Neuron (in vitro differentiated cells): Measurements from ENCODE around the gene VSX1.

Source experiments
- H2AFZ ChIP-seq: one replicate; pipeline ENCODE4 v1.6.1; 2013; ENCODE audit warnings: low read depth, mild to moderate bottlenecking, inconsistent platforms, low read length, moderate library complexity
- H3K27me3 ChIP-seq: one replicate; pipeline ENCODE4 v1.6.1; 2013; ENCODE audit warnings: low read length; ENCODE audit not compliant: insufficient read depth
- H3K36me3 ChIP-seq: one replicate; pipeline ENCODE4 v1.6.1; 2013; ENCODE audit warnings: low read length; ENCODE audit not compliant: insufficient read depth
- H3K4me1 ChIP-seq: one replicate; pipeline ENCODE4 v1.6.1; 2013; ENCODE audit warnings: low read length; ENCODE audit not compliant: insufficient read depth
- H3K4me3 ChIP-seq: 2 replicates; pipeline ENCODE4 v1.5.1; 2013; ENCODE audit warnings: mild to moderate bottlenecking, low read length, moderate library complexity
- H3K9me3 ChIP-seq: one replicate; pipeline ENCODE4 v1.6.1; 2013; ENCODE audit warnings: low read length

The VSX1 gene

DNA sequence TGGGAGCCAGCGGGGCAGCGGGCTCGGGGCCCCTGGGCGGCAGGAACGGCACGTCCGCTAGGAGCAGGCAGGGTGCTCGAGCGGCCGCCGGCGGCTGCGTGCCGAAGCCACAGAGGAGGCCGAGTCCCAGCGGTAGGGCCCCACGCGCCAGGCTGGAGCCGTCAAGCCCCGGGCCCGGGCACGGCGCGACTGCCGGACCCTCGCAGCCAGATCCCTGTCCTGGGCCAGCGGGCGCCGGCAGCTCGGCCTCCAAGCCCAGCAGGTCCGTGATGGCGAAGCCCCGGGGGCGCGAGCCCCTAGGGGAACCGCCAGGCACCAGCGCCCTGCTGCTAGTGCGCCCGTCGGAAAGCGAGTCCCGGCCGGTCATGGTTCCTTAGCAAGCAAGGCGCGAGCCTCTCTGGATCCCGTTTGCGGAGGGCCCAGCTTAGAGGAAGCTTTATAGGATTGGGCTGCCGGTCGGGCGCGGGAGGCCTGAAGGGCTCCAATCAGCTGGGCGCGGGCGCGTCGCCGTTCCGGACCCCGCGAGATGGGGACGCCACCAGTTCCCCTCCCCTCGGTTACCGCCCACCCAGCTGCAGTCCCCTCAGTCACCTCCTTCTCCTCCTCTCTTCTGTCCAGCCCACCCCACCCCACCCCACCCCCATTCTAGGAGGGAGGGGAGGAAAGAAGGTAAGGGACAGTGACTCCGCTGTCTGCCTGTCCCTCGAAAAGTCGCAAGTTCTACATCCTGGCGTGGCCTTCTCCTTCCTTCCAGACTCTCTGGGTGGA lies at the start of gene VSX1:
TSS of gene VSX1 (minus strand) at position 412 of the 768 bp plus-strand sequence. CDS start at position 367, 45 bp downstream.
- H3K4me3 ChIP-seq: peak within 1 kb of the TSS; percentile 45

DNA sequence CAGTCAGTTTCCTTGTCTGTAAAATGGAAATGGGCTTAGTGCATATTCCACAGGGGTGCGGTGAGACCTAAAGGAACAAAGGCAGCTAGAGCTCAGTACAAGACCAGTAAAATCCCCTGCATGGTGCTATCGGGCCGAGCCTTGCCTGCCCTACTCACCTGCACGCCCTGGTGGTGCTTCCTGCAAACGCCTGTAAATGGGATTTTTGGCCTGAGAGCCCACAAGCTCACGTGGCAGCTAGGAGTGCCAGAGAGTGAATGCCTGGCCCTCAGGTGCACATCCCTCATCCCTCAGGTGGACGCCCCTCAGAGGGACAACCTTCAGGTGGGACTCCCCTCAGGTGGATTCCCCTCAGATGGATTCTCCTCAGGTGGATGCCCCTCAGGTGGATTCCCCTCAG lies 48.0 kb upstream of the VSX1 start:
- no peaks in the 10 kb centered on the region for H3K36me3 ChIP-seq

More for the DNA sequence above, at the start of gene VSX1:
- Histone ChIP-seq H3K27me3 (peaks cover 76% of the 10 kb centered on the region), H3K9me3 (peaks cover 3% of the 10 kb centered on the region), H3K36me3 (no peaks in the 10 kb centered on the region), H2AFZ (no peak within 1 kb of the TSS), H3K4me1 (peaks cover 11% of the 10 kb centered on the region)

DNA sequence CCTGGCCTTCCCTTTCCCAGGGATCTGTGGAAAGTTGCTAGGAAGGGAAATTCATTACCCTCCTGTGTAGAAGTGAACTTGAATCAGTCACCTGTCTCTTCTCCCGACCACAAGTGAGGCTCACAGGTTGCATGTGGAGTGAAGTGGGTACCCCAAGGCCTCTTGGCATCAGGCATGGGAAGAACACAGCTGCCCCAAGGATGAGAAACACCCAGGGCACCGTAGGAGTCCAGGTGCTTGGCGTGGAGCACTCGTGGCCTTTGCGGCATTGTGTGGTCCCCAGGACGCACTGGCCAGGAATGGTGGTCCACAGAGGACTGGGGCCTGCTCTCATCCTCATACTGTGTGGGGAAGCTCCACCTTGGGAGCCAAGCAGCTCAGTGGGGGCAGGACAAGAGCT lies 47.5 kb upstream of the VSX1 start:
- Histone ChIP-seq H3K36me3 (no peaks in the 10 kb centered on the region), H3K27me3 (peaks cover 5% of the 10 kb centered on the region), H3K9me3 (no peaks in the 10 kb centered on the region), H3K4me1 (no peaks in the 10 kb centered on the region), H3K4me3 (no peak overlapping the region), H2AFZ (no peak overlapping the region)

More for the DNA sequence above, 48.0 kb upstream of the VSX1 start:
- no peaks in the 10 kb centered on the region for H3K4me1 ChIP-seq
- H3K27me3 ChIP-seq: peaks cover 5% of the 10 kb centered on the region
- H3K4me3 ChIP-seq: no peak overlapping the region
- no peak overlapping the region for H2AFZ ChIP-seq
- H3K9me3 ChIP-seq: no peaks in the 10 kb centered on the region

DNA sequence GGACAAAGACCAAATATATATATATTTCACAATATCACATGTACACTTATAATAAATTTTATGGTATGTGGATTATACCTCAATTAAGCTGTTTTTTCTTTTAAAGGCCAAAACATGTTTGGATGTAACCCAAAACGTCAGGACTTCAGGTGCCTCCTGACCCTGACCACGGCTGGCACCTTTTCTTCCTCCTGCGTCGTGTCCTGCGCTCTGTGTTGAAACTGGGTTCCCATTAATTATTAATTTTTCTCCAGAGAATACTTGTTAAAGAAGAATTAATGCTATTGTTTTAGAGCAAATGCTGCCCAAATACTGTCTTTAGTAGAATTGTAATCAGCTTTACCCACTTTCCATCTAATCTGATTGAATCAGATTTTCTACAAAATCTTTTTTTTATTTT lies 46.7 kb upstream of the VSX1 start:
- H2AFZ ChIP-seq: no peak overlapping the region
- no peaks in the 10 kb centered on the region for H3K9me3 ChIP-seq
- no peaks in the 10 kb centered on the region for H3K36me3 ChIP-seq

DNA sequence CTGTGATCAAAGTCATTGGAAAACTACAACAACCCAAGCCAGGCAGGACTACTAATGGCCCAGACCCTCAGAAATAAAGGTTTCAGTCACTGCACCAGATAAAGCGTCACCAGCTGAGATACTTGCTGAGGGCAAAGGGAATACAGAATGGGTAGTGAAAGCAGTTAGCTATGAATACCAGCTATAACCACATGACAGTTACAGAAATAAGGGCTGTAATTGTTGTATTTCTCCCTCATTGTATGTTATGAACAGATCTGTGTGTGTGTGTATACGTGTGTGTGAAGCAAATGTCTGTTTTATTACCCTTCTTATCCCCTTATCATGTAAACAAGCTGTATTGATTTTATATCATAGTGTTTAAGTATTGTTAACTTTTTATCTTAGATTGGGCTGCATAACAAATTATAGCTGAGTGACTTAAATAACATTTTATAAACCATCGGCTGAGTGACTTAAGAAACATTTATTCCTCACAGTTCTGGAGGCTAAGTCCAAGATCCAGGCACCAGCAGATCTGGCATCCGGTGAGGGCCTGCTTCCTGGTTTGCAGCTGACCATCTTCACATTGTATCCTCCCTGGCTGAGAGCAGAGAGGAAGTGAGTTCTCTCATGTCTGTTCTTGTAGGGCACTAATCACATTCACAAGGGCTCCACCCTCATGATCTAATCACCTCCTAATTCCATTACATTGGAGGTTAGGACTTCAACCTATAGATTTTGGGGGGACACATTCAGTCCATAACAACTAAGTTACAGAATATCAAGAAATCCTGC lies 46.0 kb upstream of the VSX1 start:
- peaks cover 5% of the 10 kb centered on the region for H3K27me3 ChIP-seq
- no peaks in the 10 kb centered on the region for H3K4me1 ChIP-seq
- H3K4me3 ChIP-seq: no peak overlapping the region
- no peak overlapping the region for H2AFZ ChIP-seq
- H3K9me3 ChIP-seq: no peaks in the 10 kb centered on the region
- H3K36me3 ChIP-seq: no peaks in the 10 kb centered on the region

More for the DNA sequence above, 46.7 kb upstream of the VSX1 start:
- peaks cover 5% of the 10 kb centered on the region for H3K27me3 ChIP-seq
- no peaks in the 10 kb centered on the region for H3K4me1 ChIP-seq
- H3K4me3 ChIP-seq: no peak overlapping the region

DNA sequence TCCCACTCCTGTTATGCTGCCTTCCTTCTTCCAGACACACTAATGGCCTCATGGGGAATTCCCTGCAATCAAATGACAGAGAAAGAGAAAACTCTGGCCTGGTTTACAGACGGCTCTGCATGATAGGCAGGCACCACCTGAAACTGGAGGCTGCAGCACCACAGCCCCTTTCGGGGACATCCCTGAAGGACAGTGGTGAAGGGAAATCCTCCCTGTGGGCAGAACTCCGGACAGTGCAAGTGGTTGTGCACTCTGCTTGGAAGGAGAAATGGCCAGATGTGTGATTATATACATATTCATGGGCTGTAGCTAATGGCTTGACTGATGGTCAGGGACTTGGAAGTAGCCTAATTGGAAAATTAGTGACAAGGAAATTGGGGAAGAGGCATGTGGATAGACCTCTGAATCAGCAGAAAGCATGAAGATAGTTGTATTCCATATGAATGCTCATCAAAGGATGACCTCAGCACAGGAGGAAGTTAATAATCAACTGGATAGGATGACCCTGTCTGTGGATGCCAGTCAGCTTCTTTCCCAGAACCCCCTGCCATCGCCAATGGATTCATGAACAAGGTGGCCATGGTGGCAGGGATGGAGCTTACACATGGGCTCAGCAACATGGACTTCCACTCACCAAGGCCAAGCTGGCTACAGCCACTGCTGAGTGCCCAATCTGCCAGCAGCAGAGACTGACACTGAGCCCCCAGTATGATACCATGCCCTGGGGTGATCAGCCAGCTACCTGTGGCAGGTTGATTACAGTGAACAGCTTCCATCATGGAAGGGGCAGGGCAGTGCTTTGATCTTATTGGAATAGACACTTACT lies 44.5 kb upstream of the VSX1 start:
- H3K27me3 ChIP-seq: peaks cover 5% of the 10 kb centered on the region
- no peaks in the 10 kb centered on the region for H3K9me3 ChIP-seq
- H3K4me3 ChIP-seq: no peak overlapping the region
- H2AFZ ChIP-seq: no peak overlapping the region
- H3K4me1 ChIP-seq: no peaks in the 10 kb centered on the region
- no peaks in the 10 kb centered on the region for H3K36me3 ChIP-seq

DNA sequence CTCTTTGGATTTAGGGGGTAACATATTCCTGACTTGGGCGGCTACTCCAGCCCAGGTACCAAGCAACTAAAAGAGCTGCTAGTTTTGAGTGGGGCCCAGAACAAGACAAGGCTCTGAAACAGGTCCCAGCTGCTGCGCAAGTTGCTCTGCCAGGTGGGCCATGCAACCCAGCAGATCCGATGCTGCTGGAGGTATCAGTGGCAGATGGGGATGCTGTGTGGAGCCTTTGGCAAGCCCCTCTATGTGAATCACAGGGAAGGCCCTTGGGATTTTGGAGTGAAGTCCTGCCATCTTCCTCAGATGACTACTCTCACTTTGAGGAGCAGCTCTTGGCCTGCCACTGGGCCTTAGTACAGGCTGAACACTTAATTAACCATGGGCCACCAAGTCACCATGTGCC lies 43.7 kb upstream of the VSX1 start:
- H2AFZ ChIP-seq: no peak overlapping the region
- H3K4me3 ChIP-seq: no peak overlapping the region
- no peaks in the 10 kb centered on the region for H3K9me3 ChIP-seq
- H3K4me1 ChIP-seq: no peaks in the 10 kb centered on the region
- H3K36me3 ChIP-seq: no peaks in the 10 kb centered on the region
- peaks cover 5% of the 10 kb centered on the region for H3K27me3 ChIP-seq

DNA sequence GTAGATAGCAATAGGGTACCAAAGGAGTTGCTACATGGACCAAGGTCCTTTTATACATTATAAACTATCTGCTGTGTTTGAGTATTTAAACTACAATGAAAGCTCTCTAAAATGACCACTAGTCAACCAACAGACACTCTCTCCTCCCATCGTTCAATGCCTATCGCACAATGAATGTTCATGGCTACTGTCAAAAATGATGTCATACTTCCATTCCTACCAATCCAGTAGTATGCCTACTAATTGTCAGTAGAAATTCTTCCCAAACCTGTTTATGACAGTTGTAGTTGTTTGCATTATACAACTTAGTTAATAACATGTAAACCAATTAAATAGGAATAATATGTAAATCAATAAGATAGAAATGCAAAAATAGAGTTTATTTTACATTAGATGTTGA lies 39.0 kb upstream of the VSX1 start:
- Histone ChIP-seq H3K4me1 (peaks cover 23% of the 10 kb centered on the region), H3K4me3 (no peak overlapping the region), H3K36me3 (no peaks in the 10 kb centered on the region), H3K27me3 (no peaks in the 10 kb centered on the region), H3K9me3 (no peaks in the 10 kb centered on the region), H2AFZ (no peak overlapping the region)

DNA sequence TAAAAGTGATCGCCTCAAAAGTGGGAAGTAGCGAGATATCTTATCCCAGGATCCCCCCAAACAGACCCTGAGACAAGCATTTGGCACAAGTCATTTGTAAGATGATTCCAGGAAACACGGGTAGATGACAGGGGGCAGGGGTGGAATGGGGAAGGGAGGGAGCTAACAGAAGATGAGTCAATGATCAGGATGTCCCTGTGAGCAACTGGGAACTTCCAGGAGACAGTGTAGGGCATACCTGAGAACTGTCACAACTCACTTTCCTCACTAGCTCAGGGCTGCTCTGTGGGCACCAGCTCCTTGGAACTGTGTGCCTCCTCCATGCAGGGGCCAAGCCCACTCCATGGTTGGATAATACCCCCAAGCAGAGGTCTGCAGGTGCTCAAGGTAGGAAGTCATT lies 38.5 kb upstream of the VSX1 start:
- Histone ChIP-seq H2AFZ (no peak overlapping the region), H3K36me3 (no peaks in the 10 kb centered on the region), H3K4me1 (peaks cover 26% of the 10 kb centered on the region)

DNA sequence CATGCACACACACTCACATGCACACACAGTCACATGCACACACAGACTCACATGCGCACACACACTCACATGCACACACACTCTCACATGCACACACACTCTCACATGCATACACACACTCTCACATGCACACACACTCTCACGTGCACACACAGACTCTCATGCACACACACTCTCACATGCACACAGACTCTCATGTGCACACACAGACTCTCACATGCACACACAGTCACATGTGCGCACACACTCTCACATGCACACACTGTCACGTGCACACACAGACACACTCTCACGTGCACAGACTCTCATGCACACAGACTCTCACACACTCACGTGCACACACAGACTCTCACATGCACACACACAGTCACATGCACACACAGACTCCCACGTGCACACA lies 36.6 kb upstream of the VSX1 start:
- H3K9me3 ChIP-seq: no peaks in the 10 kb centered on the region
- no peaks in the 10 kb centered on the region for H3K27me3 ChIP-seq
- no peak overlapping the region for H2AFZ ChIP-seq
- peaks cover 26% of the 10 kb centered on the region for H3K4me1 ChIP-seq
- H3K36me3 ChIP-seq: no peaks in the 10 kb centered on the region
- no peak overlapping the region for H3K4me3 ChIP-seq

More for the DNA sequence above, 38.5 kb upstream of the VSX1 start:
- no peaks in the 10 kb centered on the region for H3K9me3 ChIP-seq
- no peak overlapping the region for H3K4me3 ChIP-seq
- H3K27me3 ChIP-seq: no peaks in the 10 kb centered on the region

DNA sequence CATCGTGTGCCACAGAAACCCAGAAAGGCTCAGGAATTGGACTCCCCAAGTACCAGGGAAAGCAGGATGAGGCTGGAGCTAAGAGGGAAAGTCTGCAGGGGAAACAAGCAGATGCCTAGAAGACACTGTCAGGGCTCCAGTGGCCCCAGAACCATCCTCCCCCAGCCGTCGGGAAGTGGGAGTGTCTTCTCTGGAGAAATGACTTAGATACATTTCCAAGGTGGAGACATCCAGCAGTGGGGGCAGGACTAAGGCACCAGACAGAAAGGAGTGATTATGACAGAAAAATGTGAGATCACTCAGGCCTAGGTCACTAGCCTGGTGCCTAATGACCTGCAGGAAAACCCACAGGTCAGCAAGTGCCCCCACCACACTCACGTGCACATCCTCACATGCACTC lies 36.0 kb upstream of the VSX1 start:
- Histone ChIP-seq H3K4me1 (peaks cover 26% of the 10 kb centered on the region), H2AFZ (no peak overlapping the region), H3K4me3 (no peak overlapping the region), H3K9me3 (no peaks in the 10 kb centered on the region), H3K36me3 (no peaks in the 10 kb centered on the region), H3K27me3 (no peaks in the 10 kb centered on the region)

DNA sequence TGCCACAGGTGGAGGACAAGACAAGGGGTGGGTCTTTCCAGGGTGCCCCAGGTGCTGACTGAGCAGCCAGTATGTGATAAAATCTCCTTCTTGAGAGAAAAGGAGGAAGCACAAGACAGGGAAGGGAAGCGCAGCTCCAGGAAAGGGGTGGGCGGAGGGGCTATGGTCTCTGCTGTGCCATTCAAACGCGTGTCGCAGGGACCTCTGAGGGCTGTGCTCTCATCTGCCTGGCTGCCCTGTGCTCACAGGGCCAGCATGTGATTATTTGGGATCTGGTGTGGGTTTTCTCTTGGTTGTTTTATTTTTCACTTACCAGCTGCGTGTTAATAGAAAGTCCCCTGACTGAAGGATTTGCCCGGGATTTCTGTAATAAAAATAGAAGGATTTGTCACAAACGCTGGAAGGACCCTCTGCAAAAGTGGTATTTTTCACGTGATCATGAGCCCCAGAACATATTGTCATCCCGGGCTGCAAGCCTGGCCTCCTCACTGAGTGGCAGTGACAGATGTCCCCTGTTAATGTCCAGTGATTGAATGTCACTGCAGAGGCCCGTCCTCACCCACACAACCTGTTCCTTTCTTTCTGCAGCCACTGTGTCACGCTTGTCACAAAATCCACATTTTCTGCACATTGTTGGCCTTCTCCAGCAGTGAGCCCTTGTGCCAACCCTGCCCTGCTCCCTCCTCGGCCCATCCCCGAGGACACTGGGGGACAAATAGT lies 35.0 kb upstream of the VSX1 start:
- Histone ChIP-seq H3K9me3 (no peaks in the 10 kb centered on the region), H3K36me3 (no peaks in the 10 kb centered on the region), H3K27me3 (no peaks in the 10 kb centered on the region), H3K4me3 (no peak overlapping the region), H3K4me1 (peaks cover 26% of the 10 kb centered on the region), H2AFZ (peak overlapping the region; percentile 24)
